GM18508 (cell line): ENCODE results near the gene CGGBP1.

Experiments used
- ATAC-seq: cut with Tn5 transposase; IDR thresholded peaks from one replicate; pipeline ENCODE4 v1.9.1; 2021; ENCODE audit warnings: moderate number of reproducible peaks; ENCODE audit not compliant: insufficient read depth, unreplicated experiment

Gene CGGBP1

GRCh38 chr3:88058581-88059379, at the start of gene CGGBP1, which contains the start of gene ZNF654:
Gene CGGBP1 (minus strand): TSS chr3:88059005. CDS start chr3:88055976, 3,029 bp downstream.
Gene ZNF654 (plus strand): TSS chr3:88059255. CDS start chr3:88059320, 65 bp downstream.
- peak; percentile 90 for ATAC-seq

- no peak for ATAC-seq
Observed at GRCh38 chr3:88105325-88105724, 46.5 kb upstream of the CGGBP1 start.

GRCh38 chr3:88101142-88101541, 42.3 kb upstream of the CGGBP1 start:
- ATAC-seq: no peak

- no peak for ATAC-seq
Observed at GRCh38 chr3:88093266-88093665, 34.5 kb upstream of the CGGBP1 start.

- no peak for ATAC-seq
Observed at GRCh38 chr3:88092270-88092669, 33.5 kb upstream of the CGGBP1 start.

- ATAC-seq: no peak
Observed at GRCh38 chr3:88090681-88091080, 31.9 kb upstream of the CGGBP1 start.

- ATAC-seq: no peak
Observed at GRCh38 chr3:88084097-88084501, 25.3 kb upstream of the CGGBP1 start.

- ATAC-seq: no peak
Observed at GRCh38 chr3:88082854-88083253, 24.0 kb upstream of the CGGBP1 start.

GRCh38 chr3:88078932-88079331, 20.1 kb upstream of the CGGBP1 start:
- ATAC-seq: no peak

- ATAC-seq: no peak
Observed at GRCh38 chr3:88076712-88077111, 17.9 kb upstream of the CGGBP1 start.

- no peak for ATAC-seq
Observed at GRCh38 chr3:88075497-88075896, 16.7 kb upstream of the CGGBP1 start.

- ATAC-seq: no peak
Observed at GRCh38 chr3:88075072-88075471, 16.3 kb upstream of the CGGBP1 start.

- ATAC-seq: no peak
Observed at GRCh38 chr3:88061746-88062145, 2.9 kb upstream of the CGGBP1 start.

GRCh38 chr3:88059380-88060170, 770 bp upstream of the CGGBP1 start:
- ATAC-seq: peak; percentile 2

- no peak for ATAC-seq
Observed at GRCh38 chr3:88058306-88058580, 562 bp downstream of the CGGBP1 start.

GRCh38 chr3:88057630-88058305, 1.0 kb downstream of the CGGBP1 start:
- no peak for ATAC-seq

GRCh38 chr3:88046766-88047165, 12.0 kb downstream of the CGGBP1 start:
- ATAC-seq: no peak

GRCh38 chr3:88044411-88044810, 14.4 kb downstream of the CGGBP1 start:
- ATAC-seq: no peak

GRCh38 chr3:88041005-88041404, 17.8 kb downstream of the CGGBP1 start:
- ATAC-seq: no peak

- no peak for ATAC-seq
Observed at GRCh38 chr3:88040529-88040928, 18.3 kb downstream of the CGGBP1 start.

GRCh38 chr3:88038566-88038965, 20.2 kb downstream of the CGGBP1 start:
- ATAC-seq: no peak
